Measurements from ENCODE around the gene HTR1D. TPM values are rescaled to one million over a fixed set of nuclear protein-coding genes. Genes with fewer than 3 reads are reported as not detected.
"Not testable (repeated sequence)": the region's sequence is repeated elsewhere in the genome, so short reads cannot be mapped to it uniquely, and the experiment has no call there.

The HTR1D gene
- total and polyA plus RNA-seq, 4 donors = 0.05 to 1.3 TPM; not detected in 2

DNA sequence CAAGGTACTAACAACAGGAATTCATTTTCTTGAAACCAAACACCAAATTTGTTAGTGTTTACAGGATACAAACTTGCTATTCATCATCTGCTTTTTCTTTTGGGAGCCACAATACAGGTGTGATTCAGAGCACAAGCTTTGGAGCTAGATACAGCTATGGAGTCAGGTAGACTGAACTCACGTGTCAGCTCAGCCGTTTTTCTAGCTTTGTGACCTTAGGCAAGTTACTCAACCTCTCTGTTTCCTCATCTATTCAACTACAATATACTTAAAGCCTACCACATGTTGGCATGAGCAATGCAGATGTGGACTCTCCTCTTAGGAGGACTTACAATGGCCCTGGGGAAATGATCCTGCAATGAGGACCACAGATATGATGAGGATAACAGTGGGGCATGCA, 6.3 kb downstream of the HTR1D start:
- WGBS, 2 donors = 69 to 81% methylated on average over 2 of the region's 2 CpGs
- intact Hi-C loops (cut with DNase I) = no loop called here
- Histone ChIP-seq H3K9me3 (ENCODE audit: control insufficient read depth, low read length) (no peaks in the 10 kb centered on the region), H3K27me3 (ENCODE audit: control insufficient read depth in 1 of 2, insufficient read depth in 2 of 2, low read length in 1 of 2) (no peaks in the 10 kb centered on the region), H3K4me3 (ENCODE audit: low read length in 2 of 2) (no peak overlapping the region), H3K27ac (ENCODE audit: low read depth in 1 of 2, low read length in 2 of 2) (no peak overlapping the region), H3K36me3 (ENCODE audit: control insufficient read depth in 1 of 2, insufficient read depth in 2 of 2, low read length in 1 of 2) (no peaks in the 10 kb centered on the region), H3K4me1 (ENCODE audit: control insufficient read depth in 1 of 2, insufficient read depth in 2 of 2, low read length in 2 of 2) (no peaks in the 10 kb centered on the region)
- ATAC-seq (ENCODE audit: low FRiP score) (no peak), DNase-seq (no peak)

DNA sequence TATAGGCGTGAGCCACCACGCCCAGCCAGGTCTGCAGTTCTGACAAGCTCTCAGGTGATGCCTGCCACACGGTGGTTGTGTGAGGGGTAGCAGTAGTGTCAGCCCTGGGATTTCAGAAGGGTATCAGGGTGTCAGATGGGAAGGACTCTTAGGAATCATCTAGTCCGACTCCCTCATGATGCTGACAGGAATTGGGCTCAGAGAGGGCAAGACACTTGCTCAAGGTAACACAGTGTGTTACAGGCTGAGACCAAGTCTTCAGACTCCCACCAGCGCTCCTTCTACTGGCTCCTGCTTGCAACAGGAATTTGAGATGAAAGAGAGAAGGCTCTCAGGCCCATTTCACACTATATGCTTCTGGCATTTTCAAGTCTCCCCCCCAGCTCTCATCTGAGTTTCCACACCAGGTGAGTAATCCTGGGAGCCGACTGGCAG, 6.9 kb downstream of the HTR1D start:
- DNase-seq (no peak), ATAC-seq (ENCODE audit: low FRiP score) (no peak)
- WGBS, 2 donors = 38 to 47% methylated on average over 6 of the region's 6 CpGs
- H3K36me3 ChIP-seq (ENCODE audit: control insufficient read depth in 1 of 2, insufficient read depth in 2 of 2, low read length in 1 of 2) = no peaks in the 10 kb centered on the region
- no peak overlapping the region for H3K27ac ChIP-seq (ENCODE audit: low read depth in 1 of 2, low read length in 2 of 2)
- intact Hi-C loops (cut with DNase I) = no loop called here
- no peak overlapping the region for H3K4me3 ChIP-seq (ENCODE audit: low read length in 2 of 2)
- H3K27me3 ChIP-seq (ENCODE audit: control insufficient read depth in 1 of 2, insufficient read depth in 2 of 2, low read length in 1 of 2) = no peaks in the 10 kb centered on the region
- no peaks in the 10 kb centered on the region for H3K9me3 ChIP-seq (ENCODE audit: control insufficient read depth, low read length)
- no peaks in the 10 kb centered on the region for H3K4me1 ChIP-seq (ENCODE audit: control insufficient read depth in 1 of 2, insufficient read depth in 2 of 2, low read length in 2 of 2)

DNA sequence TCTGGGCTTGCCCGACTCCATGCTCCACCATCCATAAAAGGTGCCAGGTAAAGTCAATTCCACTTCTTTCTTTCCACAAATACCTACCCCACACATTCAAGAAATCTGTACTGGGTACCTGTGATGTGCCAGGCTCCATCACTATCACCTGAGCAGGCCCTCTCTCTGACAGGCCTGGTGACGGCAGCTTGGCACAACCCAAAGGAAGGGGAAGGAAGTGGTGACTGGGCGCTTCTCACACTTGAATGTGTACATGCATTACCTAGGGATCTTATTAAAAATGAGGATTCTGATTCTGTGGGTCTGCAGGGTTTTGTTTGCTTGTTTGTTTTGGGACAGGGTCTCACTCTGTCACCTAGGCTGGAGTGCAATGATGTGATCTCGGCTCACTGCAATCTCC, 7.5 kb downstream of the HTR1D start:
- H3K27ac ChIP-seq (ENCODE audit: low read depth in 1 of 2, low read length in 2 of 2) = no peak overlapping the region
- no peaks in the 10 kb centered on the region for H3K27me3 ChIP-seq (ENCODE audit: control insufficient read depth in 1 of 2, insufficient read depth in 2 of 2, low read length in 1 of 2)
- no peak overlapping the region for H3K4me3 ChIP-seq (ENCODE audit: low read length in 2 of 2)
- WGBS, 2 donors = 81 to 83% methylated on average over 4 of the region's 4 CpGs
- H3K9me3 ChIP-seq (ENCODE audit: control insufficient read depth, low read length) = no peaks in the 10 kb centered on the region
- DNase-seq (no peak), ATAC-seq (ENCODE audit: low FRiP score) (no peak)
- no peaks in the 10 kb centered on the region for H3K36me3 ChIP-seq (ENCODE audit: control insufficient read depth in 1 of 2, insufficient read depth in 2 of 2, low read length in 1 of 2)
- intact Hi-C loops (cut with DNase I) = no loop called here
- H3K4me1 ChIP-seq (ENCODE audit: control insufficient read depth in 1 of 2, insufficient read depth in 2 of 2, low read length in 2 of 2) = no peaks in the 10 kb centered on the region

DNA sequence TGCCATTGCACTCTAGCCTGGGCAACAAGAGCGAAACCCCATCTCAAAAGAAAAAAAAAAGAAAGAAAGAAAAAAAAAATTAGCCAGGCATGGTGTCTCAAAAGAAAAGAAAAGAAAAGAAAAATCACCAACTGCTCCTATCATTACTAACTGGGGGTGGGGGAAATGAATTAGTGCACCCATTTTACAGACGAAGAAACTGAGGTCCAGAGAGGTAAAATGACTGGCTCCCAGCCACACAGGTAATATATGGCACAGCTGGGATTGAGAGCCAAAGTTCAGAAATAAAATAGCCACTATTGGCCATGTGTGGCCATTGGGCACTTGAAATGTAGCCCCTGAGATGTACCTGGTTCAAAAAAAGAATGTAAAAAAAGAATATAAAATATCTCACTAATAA, 8.8 kb downstream of the HTR1D start:
- intact Hi-C loops (cut with DNase I) = no loop called here
- Histone ChIP-seq H3K36me3 (ENCODE audit: control insufficient read depth in 1 of 2, insufficient read depth in 2 of 2, low read length in 1 of 2) (no peaks in the 10 kb centered on the region), H3K27ac (ENCODE audit: low read depth in 1 of 2, low read length in 2 of 2) (no peak overlapping the region), H3K4me1 (ENCODE audit: control insufficient read depth in 1 of 2, insufficient read depth in 2 of 2, low read length in 2 of 2) (no peaks in the 10 kb centered on the region), H3K27me3 (ENCODE audit: control insufficient read depth in 1 of 2, insufficient read depth in 2 of 2, low read length in 1 of 2) (no peaks in the 10 kb centered on the region), H3K4me3 (ENCODE audit: low read length in 2 of 2) (no peak overlapping the region), H3K9me3 (ENCODE audit: control insufficient read depth, low read length) (no peaks in the 10 kb centered on the region)
- no peak for ATAC-seq (ENCODE audit: low FRiP score)
- no peak for DNase-seq
- WGBS, 2 donors = 80 to 91% methylated on average over 2 of the region's 2 CpGs

DNA sequence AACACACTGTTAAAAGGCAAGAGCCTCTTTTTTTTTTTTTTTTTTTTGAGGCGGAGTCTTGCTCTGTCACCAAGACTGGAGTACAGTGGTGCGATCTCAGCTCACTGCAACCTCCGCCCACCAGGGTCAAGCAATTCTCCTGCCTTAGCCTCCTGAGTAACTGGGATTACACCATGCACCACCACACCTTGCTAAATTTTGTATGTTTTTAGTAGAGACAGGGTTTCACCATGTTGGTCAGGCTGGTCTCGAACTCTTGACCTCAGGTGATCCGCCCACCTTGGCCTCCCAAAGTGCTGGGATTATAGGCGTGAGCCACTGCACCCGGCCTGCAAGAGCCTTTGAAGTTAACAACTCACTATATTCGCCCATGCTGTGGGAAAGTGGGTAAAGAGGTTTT, 9.6 kb downstream of the HTR1D start:
- intact Hi-C loops (cut with DNase I); H3K36me3 ChIP-seq (ENCODE audit: control insufficient read depth in 1 of 2, insufficient read depth in 2 of 2, low read length in 1 of 2); H3K27me3 ChIP-seq (ENCODE audit: control insufficient read depth in 1 of 2, insufficient read depth in 2 of 2, low read length in 1 of 2); DNase-seq; ATAC-seq (ENCODE audit: low FRiP score); H3K4me1 ChIP-seq (ENCODE audit: control insufficient read depth in 1 of 2, insufficient read depth in 2 of 2, low read length in 2 of 2); H3K27ac ChIP-seq (ENCODE audit: low read depth in 1 of 2, low read length in 2 of 2); H3K9me3 ChIP-seq (ENCODE audit: control insufficient read depth, low read length); H3K4me3 ChIP-seq (ENCODE audit: low read length in 2 of 2): not testable (repeated sequence)
- WGBS, 2 donors = 92 to 93% methylated on average over 8 of the region's 8 CpGs

DNA sequence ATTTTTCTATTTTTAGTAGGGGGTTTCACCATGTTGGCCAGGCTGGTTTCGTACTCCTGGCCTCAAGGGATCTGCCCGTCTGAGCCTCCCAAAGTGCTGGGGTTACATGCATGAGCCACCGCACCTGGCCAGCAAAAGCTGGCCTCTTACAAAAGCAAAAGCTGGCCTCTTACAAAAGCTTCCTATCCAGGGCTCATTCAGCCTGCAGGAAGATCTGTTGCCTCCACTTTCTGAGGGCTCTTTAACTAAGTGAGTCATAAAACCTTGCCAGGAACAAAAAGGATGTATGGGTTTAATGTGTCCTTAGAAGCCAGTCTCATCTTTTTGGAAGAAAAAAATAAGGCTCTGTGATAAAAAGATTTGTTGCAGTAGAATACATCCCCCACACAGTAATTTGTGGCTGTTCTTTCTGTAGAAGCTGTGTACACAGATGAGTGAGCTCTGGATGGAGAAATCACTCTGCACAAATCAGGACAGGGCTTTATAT, 15.0 kb downstream of the HTR1D start:
- H3K4me1 ChIP-seq (ENCODE audit: control insufficient read depth in 1 of 2, insufficient read depth in 2 of 2, low read length in 2 of 2) = no peaks in the 10 kb centered on the region
- no peaks in the 10 kb centered on the region for H3K36me3 ChIP-seq (ENCODE audit: control insufficient read depth in 1 of 2, insufficient read depth in 2 of 2, low read length in 1 of 2)
- intact Hi-C loops (cut with DNase I) = no loop called here
- no peak for DNase-seq
- no peak overlapping the region for H3K4me3 ChIP-seq (ENCODE audit: low read length in 2 of 2)
- no peaks in the 10 kb centered on the region for H3K9me3 ChIP-seq (ENCODE audit: control insufficient read depth, low read length)
- no peak overlapping the region for H3K27ac ChIP-seq (ENCODE audit: low read depth in 1 of 2, low read length in 2 of 2)
- H3K27me3 ChIP-seq (ENCODE audit: control insufficient read depth in 1 of 2, insufficient read depth in 2 of 2, low read length in 1 of 2) = no peaks in the 10 kb centered on the region
- 51 to 52% methylated on average over 3 of the region's 3 CpGs for WGBS, 2 donors
- no peak for ATAC-seq (ENCODE audit: low FRiP score)

DNA sequence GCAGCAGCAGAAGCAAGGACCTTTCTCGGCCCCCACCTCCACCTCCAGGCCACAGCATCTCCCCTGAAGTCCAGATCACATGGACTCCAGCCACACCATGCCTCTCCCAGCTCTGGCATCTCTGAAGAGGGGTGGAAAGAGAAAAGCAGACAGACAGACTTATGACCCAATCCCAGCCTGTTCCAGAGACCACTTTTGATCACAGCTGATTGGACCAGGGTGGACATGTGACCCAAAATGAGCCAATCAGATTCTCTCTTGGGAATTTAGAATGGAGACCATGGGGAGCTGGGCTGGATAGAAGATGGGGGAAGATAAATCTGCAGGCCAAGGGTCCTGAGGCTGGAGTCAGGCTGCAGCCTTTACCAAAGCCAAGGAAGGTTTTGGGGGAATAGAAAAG, 16.4 kb downstream of the HTR1D start:
- H3K36me3 ChIP-seq (ENCODE audit: control insufficient read depth in 1 of 2, insufficient read depth in 2 of 2, low read length in 1 of 2) = no peaks in the 10 kb centered on the region
- no peak overlapping the region for H3K4me3 ChIP-seq (ENCODE audit: low read length in 2 of 2)
- no peak for ATAC-seq (ENCODE audit: low FRiP score)
- intact Hi-C loops (cut with DNase I) = no loop called here
- no peak for DNase-seq
- H3K27ac ChIP-seq (ENCODE audit: low read depth in 1 of 2, low read length in 2 of 2) = no peak overlapping the region
- no peaks in the 10 kb centered on the region for H3K4me1 ChIP-seq (ENCODE audit: control insufficient read depth in 1 of 2, insufficient read depth in 2 of 2, low read length in 2 of 2)
- 80 to 97% methylated on average over 1 of the region's 1 CpG for WGBS, 2 donors
- H3K9me3 ChIP-seq (ENCODE audit: control insufficient read depth, low read length) = no peaks in the 10 kb centered on the region
- H3K27me3 ChIP-seq (ENCODE audit: control insufficient read depth in 1 of 2, insufficient read depth in 2 of 2, low read length in 1 of 2) = no peaks in the 10 kb centered on the region

DNA sequence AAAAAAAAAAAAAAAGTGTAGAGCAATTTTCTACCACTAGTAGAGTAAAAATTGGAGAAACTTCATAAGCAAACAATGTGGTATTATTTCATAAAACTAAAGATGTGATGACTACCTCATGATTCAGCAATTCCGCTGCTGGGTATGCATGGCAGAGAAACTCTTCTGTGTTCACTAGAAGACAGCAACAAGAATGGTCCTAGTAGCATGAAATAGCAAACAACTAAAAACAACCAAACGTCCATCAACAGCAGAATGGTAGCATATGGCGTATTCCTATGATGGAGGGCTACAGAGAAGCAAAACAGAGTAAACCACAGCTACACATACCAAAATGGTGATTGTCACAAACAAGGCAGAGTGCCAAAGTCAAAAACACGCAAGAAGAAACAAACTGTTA, 18.9 kb downstream of the HTR1D start:
- no peak overlapping the region for H3K27ac ChIP-seq (ENCODE audit: low read depth in 1 of 2, low read length in 2 of 2)
- no peaks in the 10 kb centered on the region for H3K27me3 ChIP-seq (ENCODE audit: control insufficient read depth in 1 of 2, insufficient read depth in 2 of 2, low read length in 1 of 2)
- no peaks in the 10 kb centered on the region for H3K9me3 ChIP-seq (ENCODE audit: control insufficient read depth, low read length)
- H3K4me3 ChIP-seq (ENCODE audit: low read length in 2 of 2) = no peak overlapping the region
- H3K4me1 ChIP-seq (ENCODE audit: control insufficient read depth in 1 of 2, insufficient read depth in 2 of 2, low read length in 2 of 2) = no peaks in the 10 kb centered on the region
- no peaks in the 10 kb centered on the region for H3K36me3 ChIP-seq (ENCODE audit: control insufficient read depth in 1 of 2, insufficient read depth in 2 of 2, low read length in 1 of 2)
- intact Hi-C loops (cut with DNase I) = no loop called here
- WGBS, 2 donors = 32 to 41% methylated on average over 4 of the region's 4 CpGs
- ATAC-seq (ENCODE audit: low FRiP score) (no peak), DNase-seq (no peak)

DNA sequence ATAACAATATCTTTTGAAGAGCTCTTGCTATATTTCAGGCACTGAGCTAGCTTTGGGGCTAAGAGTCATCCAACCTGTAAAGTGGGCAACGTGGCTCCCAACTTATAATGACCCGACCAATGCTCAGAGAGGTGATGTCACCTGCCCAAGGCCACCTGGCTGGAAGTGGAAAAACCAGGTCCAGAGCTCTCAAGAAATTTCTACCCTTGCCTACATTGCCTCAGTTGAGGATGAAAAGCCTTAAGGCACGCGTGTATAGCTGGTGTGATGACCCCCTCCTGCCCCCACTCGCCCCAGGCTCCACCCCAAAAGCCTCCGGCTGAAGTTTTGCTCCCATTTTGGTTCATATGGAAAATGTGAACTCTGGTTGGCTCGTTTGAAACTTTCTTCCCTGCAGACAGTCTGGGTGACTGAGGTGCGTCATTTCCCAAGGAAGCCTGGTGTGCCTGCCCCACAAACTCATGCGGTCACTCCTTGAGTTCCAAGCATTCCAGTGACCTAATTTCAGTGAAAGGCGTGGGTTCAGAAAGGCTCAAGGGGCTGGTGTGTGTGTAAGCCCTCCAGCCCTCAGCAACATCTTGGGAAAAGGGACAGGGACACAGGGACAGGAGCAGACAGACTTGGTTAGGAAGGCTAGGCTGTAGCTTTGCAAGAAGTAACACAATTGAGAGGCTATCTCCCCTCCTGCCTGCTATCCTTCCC, 20.5 kb downstream of the HTR1D start:
- ATAC-seq (ENCODE audit: low FRiP score) = no peak
- H3K36me3 ChIP-seq (ENCODE audit: control insufficient read depth in 1 of 2, insufficient read depth in 2 of 2, low read length in 1 of 2) = no peaks in the 10 kb centered on the region
- WGBS, 2 donors = 40 to 44% methylated on average over 10 of the region's 10 CpGs

More for the DNA sequence above, 20.5 kb downstream of the HTR1D start:
- DNase-seq = no peak
- no peaks in the 10 kb centered on the region for H3K9me3 ChIP-seq (ENCODE audit: control insufficient read depth, low read length)
- H3K4me3 ChIP-seq (ENCODE audit: low read length in 2 of 2) = no peak overlapping the region
- intact Hi-C loops (cut with DNase I) = no loop called here
- H3K27ac ChIP-seq (ENCODE audit: low read depth in 1 of 2, low read length in 2 of 2) = no peak overlapping the region
- H3K27me3 ChIP-seq (ENCODE audit: control insufficient read depth in 1 of 2, insufficient read depth in 2 of 2, low read length in 1 of 2) = no peaks in the 10 kb centered on the region
- H3K4me1 ChIP-seq (ENCODE audit: control insufficient read depth in 1 of 2, insufficient read depth in 2 of 2, low read length in 2 of 2) = no peaks in the 10 kb centered on the region

All from aorta (tissue), 5 donors.